GM18511 (cell line): Measurements from ENCODE around the gene NME7.
A peak's percentile ranks its signal among the peaks of the same experiment; 100 is the strongest.
"Not testable (repeated sequence)": the region's sequence is repeated elsewhere in the genome, so short reads cannot be mapped to it uniquely, and the experiment has no call there.

ENCODE experiments used
- ATAC-seq: cut with Tn5 transposase; IDR thresholded peaks from one replicate; pipeline ENCODE4 v1.9.1; 2021; ENCODE audit warnings: mild to moderate bottlenecking, moderate library complexity; ENCODE audit not compliant: unreplicated experiment

NME7 gene

GRCh38 chr1:169367686-169368405, at the start of gene NME7, which contains the start of gene BLZF1:
Gene NME7, minus strand, starts transcription at chr1:169367797. Its CDS starts 87 bp downstream, at chr1:169367710.
Gene BLZF1, plus strand, starts transcription at chr1:169368195. Its CDS starts 1,328 bp downstream, at chr1:169369523.
- peak; percentile 96 for ATAC-seq

GRCh38 chr1:169414952-169415351, 47.4 kb upstream of the NME7 start:
- no peak for ATAC-seq

GRCh38 chr1:169408340-169408739, 40.7 kb upstream of the NME7 start:
- ATAC-seq = not testable (repeated sequence)

- not testable (repeated sequence) for ATAC-seq
Measured at GRCh38 chr1:169402578-169402977, 35.0 kb upstream of the NME7 start.

GRCh38 chr1:169395955-169396354, 28.4 kb upstream of the NME7 start:
- ATAC-seq = no peak

GRCh38 chr1:169392406-169392805, 24.8 kb upstream of the NME7 start:
- no peak for ATAC-seq

- peak; percentile 62 for ATAC-seq
Measured at GRCh38 chr1:169390303-169390702, 22.7 kb upstream of the NME7 start.

GRCh38 chr1:169387399-169387798, 19.8 kb upstream of the NME7 start:
- ATAC-seq = no peak

GRCh38 chr1:169383449-169383848, 15.9 kb upstream of the NME7 start:
- no peak for ATAC-seq

GRCh38 chr1:169381162-169381561, 13.6 kb upstream of the NME7 start:
- ATAC-seq = no peak

- ATAC-seq = no peak
Measured at GRCh38 chr1:169371404-169371803, 3.8 kb upstream of the NME7 start.

GRCh38 chr1:169368406-169368769, 791 bp upstream of the NME7 start:
- ATAC-seq = peak; percentile 32

- no peak for ATAC-seq
Measured at GRCh38 chr1:169367096-169367685, 406 bp downstream of the NME7 start.

GRCh38 chr1:169364948-169365347, 2.6 kb downstream of the NME7 start:
- no peak for ATAC-seq

- peak; percentile 38 for ATAC-seq
Measured at GRCh38 chr1:169363046-169363730, 4.4 kb downstream of the NME7 start.

- no peak for ATAC-seq
Measured at GRCh38 chr1:169361281-169361680, 6.3 kb downstream of the NME7 start.

- ATAC-seq = no peak
Measured at GRCh38 chr1:169360415-169360814, 7.2 kb downstream of the NME7 start.

GRCh38 chr1:169348383-169349036, 19.1 kb downstream of the NME7 start:
- no peak for ATAC-seq

- ATAC-seq = no peak
Measured at GRCh38 chr1:169347688-169348382, 19.8 kb downstream of the NME7 start.

GRCh38 chr1:169346036-169346589, 21.5 kb downstream of the NME7 start:
- no peak for ATAC-seq

GRCh38 chr1:169345511-169345910, 22.1 kb downstream of the NME7 start:
- ATAC-seq = no peak
